Esophagus muscularis mucosa (tissue), 4 donors: Measurements from ENCODE around the gene CENPS. TPM values are rescaled to one million over a fixed set of nuclear protein-coding genes. Genes with fewer than 3 reads are reported as not detected.

Experiments
- DNase-seq: peaks from one replicate; pipeline ENCODE4 v3.0.0-alpha.2; 2017; ENCODE audit errors: extremely low spot score
- H3K27ac ChIP-seq, 4 donors: fragments of 200-600 bp; sonication (generic); replicated peaks in 1 of 4; 1 replicate in 3 of 4; 2 replicates in 1 of 4; pipeline ENCODE4 v1.5.1; 2016 to 2019; ENCODE audit warnings: mild to moderate bottlenecking in 1 of 4
- H3K27me3 ChIP-seq, 4 donors: fragments of 200-600 bp; sonication (generic); one replicate each; pipeline versions ENCODE4 v1.5.1 to v1.6.0; 2016 to 2019
- H3K36me3 ChIP-seq, 4 donors: fragments of 200-600 bp; sonication (generic); one replicate each; pipeline ENCODE4 v1.5.1; 2016 to 2019
- H3K4me1 ChIP-seq, 4 donors: fragments of 200-600 bp; sonication (generic); one replicate each; pipeline ENCODE4 v1.5.1; 2016 to 2019
- H3K4me3 ChIP-seq, 4 donors: fragments of 200-600 bp; sonication (generic); 1 replicate in 2 of 4; 2 replicates in 2 of 4; pipeline ENCODE4 v1.5.1; 2016 to 2019; ENCODE audit warnings: mild to moderate bottlenecking in 4 of 4, moderate library complexity in 1 of 4
- H3K9me3 ChIP-seq, 4 donors: fragments of 200-600 bp; sonication (generic); 1 replicate in 3 of 4; 2 replicates in 1 of 4; pipeline ENCODE4 v1.5.1; 2016 to 2019
- EP300 ChIP-seq: sonication (generic); formaldehyde crosslinking; IDR thresholded peaks from one replicate; pipeline ENCODE4 v1.6.1; 2017; ENCODE audit warnings: antibody characterized with exemption
- POLR2A ChIP-seq: fragments of 450-650 bp; IDR thresholded peaks from one replicate; pipeline ENCODE4 v1.6.1; 2017; ENCODE audit warnings: antibody characterized with exemption, moderate library complexity, mild to moderate bottlenecking, low read depth
- POLR2AphosphoS5 ChIP-seq, 2 donors: sonication (generic); formaldehyde crosslinking; IDR thresholded peaks; one replicate each; pipeline ENCODE4 v1.6.1; 2017; ENCODE audit warnings: antibody characterized with exemption in 2 of 2
- WGBS: methylation state at CpG from one replicate; pipeline ENCODE4 v1.1.5; 2018; 5-methylcytosine and 5-hydroxymethylcytosine counted together
- intact Hi-C: fragments of 100-400 bp; cut with DNase I; formaldehyde crosslinking; loops from one replicate; pipeline ENCODE4 v1.15.1; 2023
- total RNA-seq, 4 donors: library from RNA; depleted of rRNA; stranded (reverse); fragments of >200 nt; gene quantifications; one replicate each; pipeline versions ENCODE4 v1.1.0 to v1.2.1, GENCODE V29; 2016
- TF ChIP-seq, protein P1 (sequence below), 3 experiments: fragments of 200-600 bp in 2 of 3; fragments of 450-650 bp in 1 of 3; sonication (generic) in 2 of 3; IDR thresholded peaks; one replicate each; pipeline ENCODE4 v1.5.1; 2017 to 2019; ENCODE audit warnings: antibody characterized with exemption in 3 of 3, mild to moderate bottlenecking in 2 of 3, moderate library complexity in 1 of 3

Gene CENPS
- total RNA-seq, 4 donors from 2014 or later: 4.0 to 13.3 (median 6.1) TPM

GRCh38 chr1:10386761-10387676 is 43.2 kb upstream of the CENPS start:
- no peaks in the 10 kb centered on the region for H3K27me3 ChIP-seq
- TF ChIP-seq, protein P1, sequence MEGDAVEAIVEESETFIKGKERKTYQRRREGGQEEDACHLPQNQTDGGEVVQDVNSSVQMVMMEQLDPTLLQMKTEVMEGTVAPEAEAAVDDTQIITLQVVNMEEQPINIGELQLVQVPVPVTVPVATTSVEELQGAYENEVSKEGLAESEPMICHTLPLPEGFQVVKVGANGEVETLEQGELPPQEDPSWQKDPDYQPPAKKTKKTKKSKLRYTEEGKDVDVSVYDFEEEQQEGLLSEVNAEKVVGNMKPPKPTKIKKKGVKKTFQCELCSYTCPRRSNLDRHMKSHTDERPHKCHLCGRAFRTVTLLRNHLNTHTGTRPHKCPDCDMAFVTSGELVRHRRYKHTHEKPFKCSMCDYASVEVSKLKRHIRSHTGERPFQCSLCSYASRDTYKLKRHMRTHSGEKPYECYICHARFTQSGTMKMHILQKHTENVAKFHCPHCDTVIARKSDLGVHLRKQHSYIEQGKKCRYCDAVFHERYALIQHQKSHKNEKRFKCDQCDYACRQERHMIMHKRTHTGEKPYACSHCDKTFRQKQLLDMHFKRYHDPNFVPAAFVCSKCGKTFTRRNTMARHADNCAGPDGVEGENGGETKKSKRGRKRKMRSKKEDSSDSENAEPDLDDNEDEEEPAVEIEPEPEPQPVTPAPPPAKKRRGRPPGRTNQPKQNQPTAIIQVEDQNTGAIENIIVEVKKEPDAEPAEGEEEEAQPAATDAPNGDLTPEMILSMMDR (IDR thresholded peaks at IDR 0.05): no peak
- TF ChIP-seq EP300: no peak
- TF ChIP-seq POLR2A: no peak
- TF ChIP-seq POLR2AphosphoS5 (IDR thresholded peaks at IDR 0.05): no peak
- no peaks in the 10 kb centered on the region for H3K9me3 ChIP-seq
- WGBS: 80% methylated on average over 12 of the region's 12 CpGs
- H3K36me3 ChIP-seq: peaks cover 0 to 15% (median 4%) of the 10 kb centered on the region in 4 donors
- intact Hi-C loops: no loop called here
- peak overlapping the region; percentile 64 to 74 (median 68) for H3K27ac ChIP-seq
- no peak for DNase-seq
- H3K4me1 ChIP-seq: peaks cover 6 to 26% (median 22%) of the 10 kb centered on the region in 4 donors
- H3K4me3 ChIP-seq: peak overlapping the region in 1 of 4 donors; percentile 27

- Histone ChIP-seq H3K27ac (peak overlapping the region; percentile 64 to 74 (median 68)), H3K27me3 (no peaks in the 10 kb centered on the region), H3K9me3 (no peaks in the 10 kb centered on the region), H3K4me1 (peaks cover 6 to 26% (median 22%) of the 10 kb centered on the region in 4 donors), H3K36me3 (peaks cover 0 to 14% (median under 1%) of the 10 kb centered on the region in 4 donors), H3K4me3 (peak overlapping the region in 2 of 4 donors; percentile 21 to 27)
- no peak for DNase-seq
- TF ChIP-seq, protein P1 (IDR thresholded peaks at IDR 0.05): no peak
- TF ChIP-seq EP300 (no peak), POLR2AphosphoS5 (IDR thresholded peaks at IDR 0.05) (no peak), POLR2A (no peak)
- intact Hi-C loops: no loop called here
- WGBS: 21% methylated on average over 3 of the region's 3 CpGs
Measured at GRCh38 chr1:10387677-10388386, 42.4 kb upstream of the CENPS start.

DNA sequence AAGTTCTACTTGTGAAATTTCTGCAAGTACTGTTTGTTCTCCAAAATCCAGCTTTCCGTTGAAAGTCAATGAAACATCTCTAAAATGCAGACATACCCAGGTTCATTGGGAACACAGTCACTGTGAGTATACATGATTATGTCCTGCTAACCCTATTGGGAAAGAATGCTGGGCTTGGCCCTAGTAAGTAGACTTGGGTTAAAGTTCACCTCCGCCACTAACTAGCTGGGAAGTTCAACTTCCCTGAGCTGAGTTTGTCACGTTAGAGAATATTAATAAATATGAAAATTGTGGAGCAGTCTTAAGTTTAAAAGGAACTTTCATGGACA is 41.9 kb upstream of the CENPS start:
- WGBS: 75% methylated on average over 3 of the region's 3 CpGs
- TF ChIP-seq POLR2A: no peak
- TF ChIP-seq POLR2AphosphoS5 (IDR thresholded peaks at IDR 0.05): no peak
- TF ChIP-seq EP300: no peak
- TF ChIP-seq, protein P1 (IDR thresholded peaks at IDR 0.05): no peak
- DNase-seq: no peak

GRCh38 chr1:10389271-10389973 is 40.8 kb upstream of the CENPS start:
- 92% methylated on average over 6 of the region's 6 CpGs for WGBS
- DNase-seq: no peak
- TF ChIP-seq, protein P1 (IDR thresholded peaks at IDR 0.05): no peak
- no peak for TF ChIP-seq EP300
- no peak for TF ChIP-seq POLR2AphosphoS5 (IDR thresholded peaks at IDR 0.05)
- TF ChIP-seq POLR2A: no peak
- no peak overlapping the region for H3K4me3 ChIP-seq
- H3K27me3 ChIP-seq: no peaks in the 10 kb centered on the region
- peaks cover 0 to 7% (median 0%) of the 10 kb centered on the region in 4 donors for H3K36me3 ChIP-seq
- peaks cover 6 to 26% (median 22%) of the 10 kb centered on the region in 4 donors for H3K4me1 ChIP-seq
- H3K27ac ChIP-seq: peak overlapping the region in 1 of 4 donors; percentile 74
- intact Hi-C loops: no loop called here
- peaks cover 0 to 9% (median 0%) of the 10 kb centered on the region in 4 donors for H3K9me3 ChIP-seq

More for the DNA sequence above, 41.9 kb upstream of the CENPS start:
- intact Hi-C loops: no loop called here
- Histone ChIP-seq H3K27ac (peak overlapping the region; percentile 11 to 74 (median 66)), H3K9me3 (no peaks in the 10 kb centered on the region), H3K4me3 (no peak overlapping the region), H3K4me1 (peaks cover 6 to 26% (median 22%) of the 10 kb centered on the region in 4 donors), H3K36me3 (peaks cover 0 to 11% (median 0%) of the 10 kb centered on the region in 4 donors), H3K27me3 (no peaks in the 10 kb centered on the region)
